HG03280 (cell line): ENCODE results near the gene CFAP299.

ENCODE experiments used
- ATAC-seq: cut with Tn5 transposase; IDR thresholded peaks from one replicate; pipeline ENCODE4 v1.9.1; 2021; ENCODE audit warnings: mild to moderate bottlenecking, moderate library complexity; ENCODE audit not compliant: unreplicated experiment

Gene CFAP299

GRCh38 chr4:81003597-81004111, 668.1 kb downstream of the CFAP299 start:
- peak; percentile 70 for ATAC-seq

- no peak for ATAC-seq
Measured at GRCh38 chr4:81007417-81007816, 671.9 kb downstream of the CFAP299 start.
